Peyer's patch (tissue), 4 donors: ENCODE measurements around the gene FAM53C. TPM values are rescaled to one million over a fixed set of nuclear protein-coding genes. Genes with fewer than 3 reads are reported as not detected.
A peak's percentile ranks its signal among the peaks of the same experiment; 100 is the strongest.

Experiments used
- DNase-seq, 3 donors: peaks; one replicate each; pipeline ENCODE4 v3.0.0-alpha.2; 2017 to 2019
- H3K27ac ChIP-seq, 4 donors: fragments of 200-600 bp; sonication (generic); one replicate each; pipeline ENCODE4 v1.5.1; 2016 to 2019
- H3K27me3 ChIP-seq, 2 donors: fragments of 200-600 bp; sonication (generic); one replicate each; pipeline ENCODE4 v1.5.1; 2019
- H3K36me3 ChIP-seq, 3 donors: fragments of 200-600 bp; sonication (generic); one replicate each; pipeline ENCODE4 v1.5.1; 2016 to 2019
- H3K4me1 ChIP-seq, 4 donors: fragments of 200-600 bp; sonication (generic); one replicate each; pipeline ENCODE4 v1.5.1; 2016 to 2019
- H3K4me3 ChIP-seq, 4 donors: fragments of 200-600 bp; sonication (generic); 1 replicate in 3 of 4; 2 replicates in 1 of 4; pipeline ENCODE4 v1.5.1; 2016 to 2019; ENCODE audit warnings: mild to moderate bottlenecking in 1 of 4
- H3K9me3 ChIP-seq, 4 donors: fragments of 200-600 bp; sonication (generic); one replicate each; pipeline ENCODE4 v1.5.1; 2016 to 2019; ENCODE audit warnings: mild to moderate bottlenecking in 1 of 4
- POLR2A ChIP-seq, 2 donors: fragments of 450-650 bp; IDR thresholded peaks; one replicate each; pipeline ENCODE4 v1.5.1; 2017; ENCODE audit warnings: antibody characterized with exemption in 2 of 2, mild to moderate bottlenecking in 2 of 2, moderate library complexity in 2 of 2
- total RNA-seq, 4 donors: library from RNA; depleted of rRNA; stranded (reverse); fragments of >200 nt; gene quantifications; one replicate each; pipeline ENCODE4 v1.1.0, GENCODE V29; 2016
- TF ChIP-seq, protein P1 (sequence below), 6 experiments: fragments of 450-650 bp in 4 of 6; fragments of 200-600 bp in 2 of 6; sonication (generic) in 1 of 6; IDR thresholded peaks; one replicate each; pipeline ENCODE4 v1.5.1; 2017 to 2019; ENCODE audit warnings: antibody characterized with exemption in 6 of 6, mild to moderate bottlenecking in 3 of 6, moderate library complexity in 1 of 6

Gene FAM53C
- 10 to 100 TPM; 19.1 to 22.1 (median 20.7) TPM for total RNA-seq

DNA sequence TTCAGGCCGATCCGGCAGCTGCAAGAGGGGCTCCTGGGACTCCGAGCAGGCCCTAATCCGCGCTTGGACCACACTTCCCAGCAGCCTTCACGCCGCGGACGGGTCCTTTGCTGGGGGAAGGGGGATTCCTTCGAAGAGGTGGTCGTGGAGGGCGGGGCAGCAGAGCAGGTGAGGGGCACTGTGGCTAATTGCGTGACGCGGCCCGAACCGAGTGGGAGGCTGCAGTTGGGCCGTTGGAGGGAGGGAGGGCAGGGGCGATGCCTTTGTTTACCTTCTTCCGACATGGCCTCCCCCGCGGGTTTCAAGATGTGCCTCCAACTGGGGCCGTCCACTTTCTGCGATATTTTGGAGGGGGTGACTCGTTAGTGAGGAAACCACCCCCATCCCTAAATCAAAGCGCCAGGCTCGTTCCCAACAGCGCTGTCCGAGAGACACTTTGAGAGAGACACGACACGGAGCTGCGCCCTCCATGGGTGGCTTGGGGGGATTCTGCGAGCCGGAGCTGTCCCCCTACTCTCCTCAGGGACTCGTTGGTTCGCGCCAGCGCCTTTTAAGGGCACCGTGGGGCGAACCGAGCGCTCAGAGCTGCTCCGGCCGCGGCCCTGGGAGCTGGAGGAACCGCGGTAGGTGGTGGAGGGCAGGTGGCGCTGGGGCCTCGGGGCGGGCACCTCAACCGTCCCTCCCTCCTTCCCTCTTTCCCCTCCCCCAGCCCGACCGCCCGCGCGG lies at the start of gene FAM53C:
Gene FAM53C (plus strand): TSS at position 582 of the 726 bp plus-strand sequence. CDS start 3,070 bp downstream, outside the sequence.
- Histone ChIP-seq H3K36me3 (peaks cover 0 to 14% (median 0%) of the 10 kb centered on the region in 3 donors), H3K27ac (peak within 1 kb of the TSS; percentile 86 to 92 (median 89)), H3K4me1 (peaks cover 0 to 20% (median 0%) of the 10 kb centered on the region in 4 donors), H3K27me3 (no peaks in the 10 kb centered on the region), H3K4me3 (peak within 1 kb of the TSS; percentile 80 to 91 (median 84)), H3K9me3 (no peaks in the 10 kb centered on the region)
- TF ChIP-seq, protein P1, sequence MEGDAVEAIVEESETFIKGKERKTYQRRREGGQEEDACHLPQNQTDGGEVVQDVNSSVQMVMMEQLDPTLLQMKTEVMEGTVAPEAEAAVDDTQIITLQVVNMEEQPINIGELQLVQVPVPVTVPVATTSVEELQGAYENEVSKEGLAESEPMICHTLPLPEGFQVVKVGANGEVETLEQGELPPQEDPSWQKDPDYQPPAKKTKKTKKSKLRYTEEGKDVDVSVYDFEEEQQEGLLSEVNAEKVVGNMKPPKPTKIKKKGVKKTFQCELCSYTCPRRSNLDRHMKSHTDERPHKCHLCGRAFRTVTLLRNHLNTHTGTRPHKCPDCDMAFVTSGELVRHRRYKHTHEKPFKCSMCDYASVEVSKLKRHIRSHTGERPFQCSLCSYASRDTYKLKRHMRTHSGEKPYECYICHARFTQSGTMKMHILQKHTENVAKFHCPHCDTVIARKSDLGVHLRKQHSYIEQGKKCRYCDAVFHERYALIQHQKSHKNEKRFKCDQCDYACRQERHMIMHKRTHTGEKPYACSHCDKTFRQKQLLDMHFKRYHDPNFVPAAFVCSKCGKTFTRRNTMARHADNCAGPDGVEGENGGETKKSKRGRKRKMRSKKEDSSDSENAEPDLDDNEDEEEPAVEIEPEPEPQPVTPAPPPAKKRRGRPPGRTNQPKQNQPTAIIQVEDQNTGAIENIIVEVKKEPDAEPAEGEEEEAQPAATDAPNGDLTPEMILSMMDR (IDR thresholded peaks at IDR 0.05): peak in 2 of 6 experiments; percentile 1 to 23
- peak; percentile 98 to 99 for TF ChIP-seq POLR2A (IDR thresholded peaks at IDR 0.05)
- peak; percentile 91 to 96 (median 96) for DNase-seq

DNA sequence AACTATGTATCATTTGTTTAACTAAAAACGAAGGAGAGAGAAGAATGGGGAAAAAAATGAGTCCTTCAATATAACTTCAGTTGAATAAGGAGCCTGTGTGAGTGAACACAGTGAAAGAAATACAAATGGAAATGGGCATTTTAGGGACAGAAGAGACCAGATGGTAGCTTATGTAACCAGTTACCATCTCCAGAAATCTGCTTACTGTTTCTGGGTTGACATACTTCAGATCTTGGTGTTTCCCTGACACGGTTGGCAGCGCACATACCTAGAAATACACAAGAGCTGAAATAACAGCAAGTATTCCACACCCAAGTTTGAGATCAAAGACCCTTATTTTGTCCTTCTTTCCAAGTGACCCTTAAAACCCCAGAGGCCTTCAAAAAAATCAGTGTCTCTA lies 48.8 kb upstream of the FAM53C start:
- H3K27me3 ChIP-seq: no peaks in the 10 kb centered on the region
- H3K9me3 ChIP-seq: no peaks in the 10 kb centered on the region
- no peaks in the 10 kb centered on the region for H3K4me1 ChIP-seq
- no peak overlapping the region for H3K27ac ChIP-seq
- H3K36me3 ChIP-seq: no peaks in the 10 kb centered on the region
- H3K4me3 ChIP-seq: no peak overlapping the region
- DNase-seq: no peak
- TF ChIP-seq POLR2A (IDR thresholded peaks at IDR 0.05): no peak
- TF ChIP-seq, protein P1 (IDR thresholded peaks at IDR 0.05): no peak

DNA sequence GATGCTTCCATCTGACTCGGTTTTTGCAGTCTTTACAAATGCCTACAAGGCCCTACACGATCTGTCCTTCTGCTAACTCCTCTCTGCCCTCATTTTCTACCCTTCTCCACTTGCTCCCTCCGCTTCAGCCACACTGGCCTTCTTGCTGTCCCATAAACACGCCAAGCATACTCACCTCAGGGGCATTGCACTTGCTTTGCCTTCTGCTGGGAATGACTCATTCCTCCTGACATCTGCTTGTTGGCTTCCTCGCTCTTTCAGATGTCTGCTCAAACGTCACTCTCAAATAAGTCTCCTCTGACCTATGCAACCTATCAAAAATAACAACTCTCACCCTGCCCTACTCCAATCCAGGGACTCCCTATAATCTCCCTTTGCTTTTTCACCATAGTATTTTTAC lies 34.7 kb upstream of the FAM53C start:
- Histone ChIP-seq H3K9me3 (no peaks in the 10 kb centered on the region), H3K4me3 (no peak overlapping the region), H3K27ac (no peak overlapping the region), H3K4me1 (no peaks in the 10 kb centered on the region), H3K27me3 (no peaks in the 10 kb centered on the region), H3K36me3 (no peaks in the 10 kb centered on the region)
- no peak for DNase-seq
- TF ChIP-seq, protein P1 (IDR thresholded peaks at IDR 0.05): no peak
- TF ChIP-seq POLR2A (IDR thresholded peaks at IDR 0.05): no peak

DNA sequence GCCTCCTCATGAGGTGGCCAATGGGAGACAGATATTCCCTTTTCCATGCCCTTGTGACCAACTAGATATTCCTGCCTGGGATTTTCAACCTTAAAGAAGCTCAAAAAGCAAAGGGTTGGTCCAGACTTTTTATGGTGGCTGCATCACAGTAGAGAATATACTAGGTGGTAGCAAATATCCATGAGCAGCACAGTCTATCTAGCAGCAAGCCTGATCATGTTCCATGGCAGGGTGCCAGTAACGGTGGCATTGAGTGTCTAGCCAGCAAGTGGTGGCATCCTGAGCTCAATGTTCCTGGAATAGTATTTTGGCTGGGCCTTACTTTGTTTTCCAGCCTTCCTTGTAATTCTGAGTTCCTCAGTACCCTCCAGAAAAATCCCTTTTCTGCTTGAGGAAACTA lies 32.3 kb upstream of the FAM53C start:
- no peak overlapping the region for H3K4me3 ChIP-seq

DNA sequence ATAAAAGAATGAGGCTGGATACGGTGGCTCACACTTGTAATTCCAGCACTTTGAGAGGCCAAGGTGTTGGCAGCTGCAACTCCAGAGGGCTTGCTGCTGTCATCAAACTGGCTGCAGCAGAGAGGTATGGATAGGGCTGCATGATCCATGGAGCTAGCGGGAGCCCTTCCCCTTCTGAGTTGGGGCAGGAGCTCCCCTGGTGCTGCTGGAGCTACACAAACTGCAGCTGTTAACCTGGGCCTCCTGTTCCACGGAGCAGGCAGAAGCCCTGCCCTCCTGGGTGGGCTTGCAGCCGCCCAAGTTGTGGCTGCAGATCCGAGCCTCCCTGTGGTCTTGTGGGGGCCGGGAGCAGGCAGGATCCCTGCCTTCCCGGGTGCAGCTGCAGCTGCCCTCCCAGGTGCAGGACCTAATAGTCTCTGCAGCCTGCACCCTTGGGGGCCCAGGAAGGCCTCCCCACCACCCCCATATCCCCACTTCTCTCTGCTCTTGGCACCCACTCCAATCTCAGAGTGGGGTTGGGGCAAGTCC lies 22.3 kb upstream of the FAM53C start:
- DNase-seq: no peak
- no peak overlapping the region for H3K4me3 ChIP-seq
- H3K9me3 ChIP-seq: no peaks in the 10 kb centered on the region
- H3K27ac ChIP-seq: no peak overlapping the region
- H3K27me3 ChIP-seq: no peaks in the 10 kb centered on the region
- TF ChIP-seq POLR2A (IDR thresholded peaks at IDR 0.05): no peak
- TF ChIP-seq, protein P1 (IDR thresholded peaks at IDR 0.05): no peak
- no peaks in the 10 kb centered on the region for H3K4me1 ChIP-seq
- no peaks in the 10 kb centered on the region for H3K36me3 ChIP-seq

More for the DNA sequence above, 32.3 kb upstream of the FAM53C start:
- no peaks in the 10 kb centered on the region for H3K4me1 ChIP-seq
- H3K27me3 ChIP-seq: no peaks in the 10 kb centered on the region
- DNase-seq: no peak
- H3K36me3 ChIP-seq: no peaks in the 10 kb centered on the region
- no peak overlapping the region for H3K27ac ChIP-seq
- TF ChIP-seq, protein P1 (IDR thresholded peaks at IDR 0.05): no peak
- no peak for TF ChIP-seq POLR2A (IDR thresholded peaks at IDR 0.05)
- H3K9me3 ChIP-seq: no peaks in the 10 kb centered on the region
